Measurements from ENCODE around the gene BACE2.

Gene BACE2

DNA sequence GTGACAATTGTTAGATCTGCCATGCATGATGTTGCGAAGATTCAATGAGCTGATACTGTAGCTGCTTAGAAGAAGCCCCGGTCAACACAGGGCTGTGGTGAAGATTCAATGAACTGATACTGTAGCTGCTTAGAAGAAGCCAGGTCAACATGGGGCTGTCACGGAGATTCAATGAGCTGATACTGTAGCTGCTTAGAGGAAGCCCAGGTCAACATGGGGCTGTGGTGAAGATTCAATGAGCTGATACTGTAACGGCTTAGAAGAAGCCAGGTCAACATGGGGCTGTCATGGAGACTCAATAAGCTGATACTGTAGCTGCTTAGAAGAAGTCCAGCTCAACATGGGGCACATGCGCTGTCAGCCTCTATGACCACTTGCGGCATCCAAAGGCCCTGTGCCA lies 18.8 kb upstream of the BACE2 start:
- no peak for DNase-seq

DNA sequence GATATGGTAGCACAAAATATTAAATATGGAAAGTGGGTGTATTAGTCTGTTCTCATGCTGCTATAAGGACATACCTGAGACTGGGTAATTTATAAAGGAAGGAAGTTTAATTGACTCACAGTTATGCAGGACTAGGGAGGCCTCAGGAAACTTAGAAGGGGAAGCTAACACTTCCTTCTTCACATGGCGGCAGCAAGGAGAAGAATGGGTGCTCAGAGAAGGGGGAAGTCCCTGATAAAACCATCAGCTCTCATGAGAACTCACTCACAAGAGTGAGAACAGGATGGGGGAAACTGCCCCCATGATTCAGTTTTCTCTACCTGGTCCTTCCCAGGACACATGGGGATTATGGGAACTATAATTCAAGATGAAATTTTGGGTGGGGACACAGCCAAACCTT lies 15.8 kb upstream of the BACE2 start:
- no peak for DNase-seq

DNA sequence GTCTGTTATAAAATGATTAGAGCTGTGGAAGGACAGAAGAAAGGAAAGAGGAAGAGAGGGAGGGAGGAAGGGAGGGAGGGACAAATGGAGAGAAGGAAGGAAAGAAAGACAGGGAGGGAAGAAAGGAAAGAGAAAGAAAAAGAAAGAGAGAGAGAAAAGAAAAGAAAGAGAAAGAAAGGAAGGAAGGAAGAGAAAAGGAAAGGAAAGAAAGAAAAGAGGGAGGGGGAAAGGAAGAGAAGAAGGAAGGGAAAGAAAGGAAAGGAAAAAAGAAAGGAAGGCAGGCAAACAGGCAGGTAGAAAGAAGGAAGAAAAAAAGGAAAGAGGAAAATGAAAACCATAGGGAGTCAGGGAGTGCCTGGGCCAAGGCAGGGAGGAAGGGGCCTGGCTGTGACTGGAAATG lies 14.5 kb upstream of the BACE2 start:
- no peak for DNase-seq

DNA sequence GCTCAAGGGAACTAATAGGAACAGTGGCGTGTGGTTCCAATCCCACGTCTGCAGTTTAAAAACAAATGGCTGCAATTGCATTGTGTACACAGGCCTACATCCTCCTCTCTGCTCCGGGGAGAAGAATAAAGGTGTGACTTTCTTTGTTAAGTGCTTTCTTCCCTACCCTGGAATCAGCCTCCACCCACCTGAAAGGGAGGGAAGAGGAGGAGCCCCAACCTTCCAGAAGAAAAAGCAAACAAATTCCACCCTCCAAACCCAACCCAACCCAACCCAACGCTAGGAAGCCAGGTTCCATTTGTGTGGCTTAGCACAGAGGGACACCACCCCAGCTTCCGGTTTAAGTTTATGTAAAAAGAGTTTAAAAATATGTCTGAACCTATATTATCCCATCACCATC lies 11.8 kb upstream of the BACE2 start:
- no peak for DNase-seq

DNA sequence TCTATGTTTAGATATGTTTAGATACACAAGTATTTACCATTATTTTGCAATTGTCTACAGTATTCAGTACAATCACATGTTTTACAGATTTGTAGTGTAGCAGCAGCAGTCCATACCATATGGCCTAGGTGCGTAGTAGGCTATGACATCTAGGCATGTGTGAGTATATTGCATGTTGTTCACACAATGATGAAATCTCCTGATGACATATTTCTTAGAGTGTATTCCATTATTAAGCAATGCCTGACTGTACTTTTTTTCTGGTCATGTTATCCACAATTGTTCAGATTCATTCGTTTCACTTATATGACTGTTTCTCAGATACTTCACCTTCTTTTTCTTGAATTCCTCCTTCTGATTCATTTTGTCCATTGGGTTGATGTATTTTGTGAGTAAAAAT lies 9.9 kb upstream of the BACE2 start:
- no peak for DNase-seq

DNA sequence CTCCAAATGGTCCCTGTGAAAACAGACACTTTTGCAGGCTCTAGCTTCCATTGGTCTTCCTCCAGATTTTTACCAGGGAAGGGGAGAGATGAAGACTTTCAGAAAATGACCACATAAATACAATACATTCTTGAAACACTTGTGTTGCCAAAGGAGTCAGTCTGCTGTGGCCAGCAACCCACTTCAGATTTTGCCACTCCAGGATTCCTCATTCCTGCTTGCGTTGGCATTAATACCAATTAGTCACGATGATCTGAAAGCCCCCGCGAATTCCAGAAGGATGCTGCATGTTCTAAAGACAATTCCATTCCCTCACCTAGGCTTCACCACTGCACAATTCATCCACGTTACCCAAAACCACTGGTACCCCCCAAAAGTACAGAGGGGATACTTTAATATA lies 7.9 kb upstream of the BACE2 start:
- DNase-seq, result no peak

DNA sequence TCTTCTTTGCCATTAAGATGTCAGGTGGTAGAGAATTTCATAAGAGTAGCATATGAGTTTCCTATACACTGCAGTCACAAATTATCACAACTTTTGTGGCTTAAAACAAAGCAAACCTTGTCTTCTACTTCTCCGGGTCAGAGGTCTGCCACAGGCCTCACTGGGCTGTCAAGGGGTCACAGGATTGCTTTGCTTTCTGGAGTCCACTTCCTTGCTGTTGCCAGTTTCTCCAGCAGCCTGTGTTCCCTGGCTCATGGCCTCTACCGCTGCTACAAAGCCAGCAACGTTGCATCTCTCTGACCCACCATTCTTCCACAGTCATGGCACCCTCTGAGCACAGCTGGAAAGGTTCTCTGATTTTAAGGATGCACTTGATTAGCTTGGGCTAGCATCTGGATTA lies 6.5 kb upstream of the BACE2 start:
- no peak for DNase-seq

DNA sequence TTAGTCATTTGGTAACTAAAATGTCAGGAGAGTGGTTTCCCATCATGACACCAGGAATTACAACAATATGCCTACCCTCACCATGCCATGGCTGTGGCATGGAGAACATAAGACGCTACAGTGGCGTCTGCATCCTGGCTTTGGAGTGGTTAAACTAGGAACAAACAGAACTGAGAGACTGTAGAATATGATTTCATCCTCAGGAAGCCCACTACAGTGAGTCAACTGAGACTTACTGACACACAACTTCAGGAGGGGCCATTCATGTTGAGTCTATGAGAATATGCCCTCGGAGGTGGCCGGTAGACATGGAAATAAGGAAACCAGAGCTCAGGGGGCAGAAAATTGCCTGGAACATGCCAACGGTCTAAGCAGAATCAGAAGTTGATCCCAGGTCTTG lies 5.9 kb upstream of the BACE2 start:
- DNase-seq, result no peak

DNA sequence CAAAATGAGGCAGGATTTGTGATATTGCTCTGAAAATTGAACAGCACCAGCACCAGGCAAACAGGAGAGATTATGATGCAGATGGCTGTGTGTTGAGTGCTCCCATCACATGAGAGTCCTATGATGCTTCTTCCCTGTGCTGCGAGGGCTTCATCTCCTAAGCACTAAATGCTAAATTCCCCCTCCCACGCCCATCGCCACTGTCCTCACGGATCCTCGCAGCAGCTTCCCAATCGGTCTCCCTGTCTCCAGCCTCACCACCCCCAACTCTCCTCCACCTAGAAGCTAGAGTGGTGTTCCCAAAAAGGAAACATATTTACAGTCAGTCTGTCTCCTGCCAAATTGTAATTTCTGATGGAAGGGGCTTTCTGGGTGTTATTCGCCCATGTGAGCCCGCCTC lies 4.9 kb upstream of the BACE2 start:
- no peak for DNase-seq

DNA sequence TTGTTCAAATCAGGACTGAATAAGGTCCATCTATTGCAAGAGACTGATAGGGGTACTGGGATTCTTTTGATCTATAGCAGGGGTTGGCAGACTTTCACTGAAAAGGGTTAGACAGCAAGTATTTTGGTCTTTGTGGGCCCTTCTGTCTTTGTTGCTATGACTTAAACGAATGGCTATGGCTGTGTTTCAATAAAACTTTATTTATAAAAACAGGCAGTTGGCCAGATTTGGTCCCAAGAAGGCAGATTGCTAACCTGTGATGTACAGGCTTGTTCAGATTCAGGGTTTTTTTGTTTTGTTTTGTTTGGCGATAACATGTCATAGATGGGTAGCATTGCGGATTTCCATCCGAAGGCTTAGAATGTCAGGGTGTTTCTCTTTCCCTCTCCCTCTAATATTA lies 3.9 kb upstream of the BACE2 start:
- DNase-seq, result no peak

DNA sequence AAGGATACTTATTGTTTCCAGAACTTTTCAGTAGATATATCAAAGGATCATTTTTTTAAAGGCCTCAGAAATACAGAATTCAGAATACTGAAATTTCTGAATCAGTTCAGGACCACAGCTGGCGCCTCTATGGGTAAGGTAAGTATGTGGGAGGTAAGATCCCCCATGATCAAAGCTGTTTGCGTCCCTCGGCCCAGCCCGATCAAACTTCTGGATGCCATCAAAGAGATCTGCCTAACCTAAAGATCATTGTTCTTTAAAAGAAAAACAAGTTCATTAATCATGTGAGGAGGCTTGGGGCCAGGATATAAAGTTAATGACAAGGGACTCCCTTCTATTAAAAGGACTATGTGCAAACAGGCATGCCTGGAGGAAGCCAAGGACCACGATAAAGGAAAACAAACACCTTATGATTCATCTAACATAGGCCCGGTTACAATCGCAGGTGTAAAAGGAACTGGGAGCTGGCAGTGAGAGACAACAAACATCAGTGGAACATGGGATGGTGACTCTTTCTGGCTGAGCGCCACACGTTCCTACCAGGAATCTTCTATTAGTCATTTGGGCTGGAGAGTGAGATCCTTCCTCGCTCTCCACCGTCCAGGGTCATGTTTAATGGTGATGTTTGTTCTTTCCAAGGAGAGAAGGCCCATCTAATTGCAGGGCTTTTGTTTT lies 2.8 kb upstream of the BACE2 start:
- DNase-seq, result no peak

DNA sequence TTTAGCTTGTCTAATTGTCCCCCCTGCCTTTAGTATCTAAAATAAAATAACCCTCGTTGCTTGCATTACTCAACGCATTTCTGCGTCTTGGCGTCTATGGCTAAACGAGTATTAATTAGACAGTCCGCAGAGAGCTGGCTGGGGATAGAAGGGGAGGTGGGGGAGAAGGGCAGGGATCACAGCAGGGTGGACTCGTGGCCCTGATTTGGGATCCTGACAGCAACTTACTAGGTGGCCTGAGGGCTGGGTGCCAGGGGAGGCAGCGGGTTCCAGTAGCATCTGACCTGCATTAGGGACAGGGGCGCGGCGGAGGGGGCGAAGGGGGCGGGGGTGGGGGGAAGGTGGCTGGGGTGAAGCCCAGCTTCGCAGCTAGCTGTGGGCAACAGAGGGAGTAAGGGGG lies 1.1 kb upstream of the BACE2 start:
- DNase-seq, result no peak

DNA sequence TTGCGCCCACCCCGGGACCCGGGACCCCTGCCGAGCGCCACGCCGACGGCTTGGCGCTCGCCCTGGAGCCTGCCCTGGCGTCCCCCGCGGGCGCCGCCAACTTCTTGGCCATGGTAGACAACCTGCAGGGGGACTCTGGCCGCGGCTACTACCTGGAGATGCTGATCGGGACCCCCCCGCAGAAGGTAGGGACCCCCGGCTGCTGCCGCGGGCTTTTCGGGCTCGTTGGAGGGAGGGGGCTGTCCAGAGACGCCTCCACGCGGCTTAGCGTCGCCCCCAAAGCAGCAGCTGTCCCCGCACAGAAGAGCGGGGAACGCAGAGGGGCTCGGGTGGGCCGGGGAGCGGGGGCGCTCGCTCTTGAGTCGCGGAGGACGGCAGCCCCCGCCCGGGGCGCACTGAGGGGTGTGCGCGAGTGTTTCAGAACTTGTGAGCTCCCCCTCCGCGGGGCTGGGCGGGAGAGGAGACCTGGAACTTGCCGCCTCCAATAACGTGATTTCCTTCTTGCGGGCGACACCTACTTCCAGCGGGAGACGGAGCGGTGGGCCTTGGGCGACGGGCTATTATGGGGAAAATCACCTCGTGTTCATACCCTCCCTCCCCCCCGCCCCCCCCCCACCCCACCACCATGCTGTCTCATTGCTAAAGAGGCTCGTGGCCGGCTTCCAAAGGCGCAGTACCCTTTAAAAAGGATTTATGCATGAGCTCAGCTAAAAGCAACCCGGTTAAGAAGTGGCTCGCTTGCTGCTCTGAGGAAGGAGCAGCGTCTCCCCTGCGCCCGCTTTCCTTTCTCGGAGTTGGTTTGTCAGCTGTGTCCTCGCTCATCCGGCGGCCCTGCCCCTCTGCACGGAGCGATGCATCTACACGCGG lies 664 bp downstream of the BACE2 start:
- DNase-seq, result no peak

DNA sequence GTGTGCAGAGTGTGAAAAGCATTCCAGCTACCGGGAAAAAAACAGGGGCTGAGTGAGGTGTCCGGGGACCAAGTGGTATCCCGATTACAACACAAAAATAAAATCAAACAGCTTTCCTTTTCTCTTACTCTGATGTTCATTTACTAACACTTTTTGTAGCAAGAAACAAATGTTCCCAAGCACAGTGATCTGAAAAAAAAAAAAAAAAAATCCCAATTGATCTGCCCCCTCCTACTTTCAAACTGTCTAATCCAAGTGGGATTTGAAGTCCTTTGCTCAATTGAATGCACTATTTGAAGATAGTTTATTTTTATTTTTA lies 1.3 kb downstream of the BACE2 start:
- no peak for DNase-seq

DNA sequence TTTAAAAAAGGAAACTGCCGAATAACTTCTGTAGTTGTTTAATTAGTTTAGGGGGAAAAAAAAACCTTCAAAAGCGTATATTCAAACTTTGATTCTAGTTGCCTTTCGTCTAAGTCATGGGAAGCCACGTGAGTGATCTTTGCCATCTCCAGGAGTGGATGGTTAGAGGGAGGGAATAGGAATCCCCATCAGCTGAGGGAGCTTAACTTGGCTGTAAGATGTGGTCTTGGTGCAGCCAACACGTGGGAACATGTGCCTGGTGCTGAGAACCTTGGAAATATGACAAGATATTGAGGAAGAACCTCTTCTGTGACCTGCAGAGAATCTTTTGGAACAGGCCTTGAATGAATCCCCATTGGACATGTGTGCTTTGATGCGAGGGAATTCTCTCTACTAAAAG lies 1.7 kb downstream of the BACE2 start:
- DNase-seq, result no peak

DNA sequence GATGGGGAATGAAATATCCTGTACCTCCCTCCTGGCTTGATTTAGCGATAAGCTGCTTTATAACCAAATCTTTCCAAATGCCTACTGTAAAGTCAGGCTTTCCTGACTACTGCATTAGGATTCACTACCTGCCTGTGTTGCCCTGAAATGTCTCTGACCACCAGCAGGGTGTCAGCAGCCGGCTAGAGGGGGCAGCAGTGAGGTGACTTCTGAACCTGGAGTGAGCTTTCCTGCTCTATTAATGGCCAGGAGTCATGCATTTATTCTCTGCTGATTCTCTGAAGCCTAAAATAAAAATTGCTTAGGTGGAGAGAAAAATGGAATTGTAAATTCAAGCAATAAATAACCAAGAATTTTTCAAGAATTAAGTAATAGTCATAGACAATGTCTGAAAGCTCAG lies 2.5 kb downstream of the BACE2 start:
- no peak for DNase-seq

DNA sequence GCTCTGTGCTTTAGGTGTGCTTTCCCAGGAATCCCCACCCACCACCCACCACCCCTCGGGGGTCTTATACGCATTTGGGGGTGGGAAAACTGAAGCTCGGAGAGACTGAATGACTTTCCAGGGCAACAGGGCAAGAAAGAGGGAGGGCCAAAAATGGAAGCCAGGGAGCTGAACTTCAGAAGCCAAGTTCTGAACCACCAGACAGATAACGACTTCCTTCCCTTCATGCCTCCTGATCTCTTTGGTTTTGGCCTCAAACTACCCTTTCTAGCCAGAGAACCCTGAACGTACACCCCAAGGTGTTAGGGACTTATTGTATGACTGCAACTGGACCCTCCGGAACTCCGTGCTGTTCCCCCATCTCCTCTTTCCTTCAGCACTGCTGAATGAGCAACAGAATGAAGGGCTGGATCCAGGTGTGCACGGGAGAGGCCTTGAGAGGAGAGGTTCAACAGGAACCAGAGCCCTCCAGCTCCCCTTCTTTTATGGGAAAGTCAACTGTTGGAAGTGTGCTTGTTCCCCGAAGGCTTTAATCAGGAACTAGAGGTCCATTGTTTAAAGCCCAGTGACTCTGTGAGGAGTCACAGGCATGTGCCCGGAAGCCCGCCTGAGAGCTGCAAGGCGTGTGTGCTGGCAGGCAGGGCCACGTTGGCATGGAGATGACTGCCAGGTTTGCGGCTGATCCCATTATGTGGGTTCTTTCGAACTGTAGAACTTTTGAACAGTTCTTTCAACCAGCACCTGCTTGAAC lies 3.1 kb downstream of the BACE2 start:
- DNase-seq, result no peak

DNA sequence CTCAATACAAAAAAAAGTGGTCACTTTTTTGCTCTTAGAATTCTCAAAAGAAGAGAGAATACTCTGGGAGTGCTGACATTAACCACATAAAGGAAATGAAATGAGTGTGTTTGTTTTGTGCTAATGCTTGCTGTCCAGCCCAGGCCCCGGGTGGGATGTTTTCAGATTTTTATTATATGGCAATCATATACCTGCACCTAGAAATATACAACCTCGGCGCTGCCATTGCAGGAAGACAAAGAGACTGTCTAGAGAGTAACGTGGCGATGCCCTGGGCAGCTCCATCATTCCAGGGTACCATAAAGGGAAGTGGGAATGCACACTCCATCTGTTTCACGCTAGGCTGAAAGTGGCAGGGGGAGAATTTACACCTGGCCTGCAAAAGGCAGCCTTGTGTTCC lies 7.1 kb downstream of the BACE2 start:
- no peak for DNase-seq

DNA sequence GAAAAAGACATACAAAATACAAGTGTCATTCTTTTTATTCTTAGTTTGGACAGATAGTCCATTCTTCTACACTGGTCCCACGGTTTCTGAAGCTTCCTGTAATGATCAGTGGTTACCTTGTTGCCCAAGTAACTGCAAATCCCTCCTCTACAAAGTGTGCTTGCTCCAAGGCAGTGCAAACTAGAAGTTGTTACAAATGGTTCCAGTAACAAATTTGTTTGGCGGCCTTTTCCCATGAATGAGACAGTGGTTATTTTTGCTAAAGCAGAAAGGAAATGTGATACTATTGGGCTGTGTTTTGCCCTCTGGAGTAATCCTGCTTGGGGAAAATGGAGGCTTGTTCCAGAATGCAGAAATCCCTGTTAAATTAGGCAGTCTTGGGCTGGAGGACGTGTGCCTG lies 8.9 kb downstream of the BACE2 start:
- DNase-seq, result no peak

DNA sequence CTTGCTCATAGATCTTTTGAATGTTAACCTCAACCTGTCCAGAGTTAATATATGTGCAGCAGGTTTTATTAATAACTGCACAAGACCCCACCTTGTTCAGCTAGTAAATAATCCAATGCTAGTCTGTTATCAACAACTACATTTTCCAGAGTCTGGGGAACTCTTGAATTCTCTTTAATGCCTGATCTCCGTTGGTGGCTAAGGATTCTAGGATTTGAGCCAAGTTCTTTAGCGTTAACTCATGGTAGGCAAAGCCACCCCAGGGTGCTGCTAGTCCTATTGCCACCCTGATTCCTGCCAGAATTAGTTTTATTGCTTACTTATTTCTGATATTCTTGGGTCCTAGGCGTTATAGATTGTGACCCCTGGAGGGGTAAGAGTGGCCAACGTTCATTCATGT lies 12.8 kb downstream of the BACE2 start:
- no peak for DNase-seq

DNA sequence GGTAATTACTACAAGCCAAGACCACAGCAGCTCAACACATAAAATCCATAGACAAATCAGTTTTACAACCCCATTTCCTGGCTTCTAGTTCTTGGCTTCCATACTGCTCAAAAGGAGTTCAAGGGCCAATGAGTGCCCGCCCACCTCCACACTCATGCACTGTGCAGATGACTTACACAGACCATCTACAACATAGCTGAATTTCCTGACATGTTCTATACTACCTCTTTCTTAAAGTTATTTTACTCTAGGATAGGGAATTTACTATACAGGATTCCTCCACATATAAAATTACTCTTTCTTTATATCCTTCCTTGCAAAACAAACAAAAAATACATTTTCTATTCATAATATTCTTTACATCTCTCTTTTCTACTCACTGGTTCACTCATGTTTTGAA lies 14.6 kb downstream of the BACE2 start:
- no peak for DNase-seq

DNA sequence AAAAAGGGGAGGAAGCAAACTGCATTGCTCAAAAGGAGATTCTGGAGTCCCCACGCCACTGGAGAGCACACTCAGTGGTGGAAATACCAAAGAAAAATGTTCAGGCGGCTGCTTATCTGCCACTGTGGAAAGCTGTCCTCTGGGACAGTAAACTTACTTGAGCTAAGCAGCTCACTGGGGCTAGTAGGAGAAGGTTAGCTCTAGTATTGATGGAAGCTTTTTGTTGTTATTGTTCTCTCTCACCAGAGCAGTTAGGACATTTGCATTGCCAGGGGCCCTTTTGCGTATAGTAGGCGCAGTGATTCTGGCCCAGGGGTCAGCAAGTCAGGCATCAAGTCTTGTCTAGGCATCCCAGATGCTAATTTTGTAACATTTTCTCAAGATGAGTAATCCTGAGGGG lies 15.6 kb downstream of the BACE2 start:
- DNase-seq, result no peak

DNA sequence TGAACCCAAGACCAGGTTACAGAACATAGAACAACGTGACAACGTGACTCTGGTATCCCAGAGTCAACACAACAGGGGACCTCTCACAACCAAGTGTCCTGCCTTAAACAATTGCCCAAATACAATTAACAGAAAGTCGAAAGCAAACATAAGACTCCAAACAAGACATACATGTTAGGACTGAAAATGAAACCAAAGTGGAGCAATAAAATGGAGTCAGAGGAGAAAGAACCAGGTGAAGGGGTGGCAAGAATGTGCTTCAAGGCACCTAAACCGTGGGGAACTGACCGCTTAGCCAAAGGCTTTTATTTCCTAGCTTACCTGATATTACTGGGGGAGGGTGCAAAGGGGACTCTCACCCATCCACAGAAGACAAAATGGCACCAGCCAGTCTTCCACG lies 17.8 kb downstream of the BACE2 start:
- no peak for DNase-seq
